ENCODE measurements around the gene AKT2.

- TF ChIP-seq, protein P1, sequence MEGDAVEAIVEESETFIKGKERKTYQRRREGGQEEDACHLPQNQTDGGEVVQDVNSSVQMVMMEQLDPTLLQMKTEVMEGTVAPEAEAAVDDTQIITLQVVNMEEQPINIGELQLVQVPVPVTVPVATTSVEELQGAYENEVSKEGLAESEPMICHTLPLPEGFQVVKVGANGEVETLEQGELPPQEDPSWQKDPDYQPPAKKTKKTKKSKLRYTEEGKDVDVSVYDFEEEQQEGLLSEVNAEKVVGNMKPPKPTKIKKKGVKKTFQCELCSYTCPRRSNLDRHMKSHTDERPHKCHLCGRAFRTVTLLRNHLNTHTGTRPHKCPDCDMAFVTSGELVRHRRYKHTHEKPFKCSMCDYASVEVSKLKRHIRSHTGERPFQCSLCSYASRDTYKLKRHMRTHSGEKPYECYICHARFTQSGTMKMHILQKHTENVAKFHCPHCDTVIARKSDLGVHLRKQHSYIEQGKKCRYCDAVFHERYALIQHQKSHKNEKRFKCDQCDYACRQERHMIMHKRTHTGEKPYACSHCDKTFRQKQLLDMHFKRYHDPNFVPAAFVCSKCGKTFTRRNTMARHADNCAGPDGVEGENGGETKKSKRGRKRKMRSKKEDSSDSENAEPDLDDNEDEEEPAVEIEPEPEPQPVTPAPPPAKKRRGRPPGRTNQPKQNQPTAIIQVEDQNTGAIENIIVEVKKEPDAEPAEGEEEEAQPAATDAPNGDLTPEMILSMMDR (IDR thresholded peaks at IDR 0.05), result no peak
- no peak for TF ChIP-seq POLR2AphosphoS5 (IDR thresholded peaks at IDR 0.05; ENCODE audit: insufficient read depth in 1 of 2, low read depth in 1 of 2)
Observed at GRCh38 chr19:40256512-40256911, 28.6 kb downstream of the AKT2 start.

Measured in vagina (tissue), 2 donors.